PC-3 (cell line): ENCODE measurements around the gene IPMK. TPM values are rescaled to one million over a fixed set of nuclear protein-coding genes. Genes with fewer than 3 reads are reported as not detected.

Experiments used
- ATAC-seq: fragments of 200-7000 bp; cut with Tn5 transposase; 2 replicates; pipeline ENCODE4 v1.9.1; 2020; ENCODE audit warnings: mild to moderate bottlenecking, moderate library complexity
- BruUV-seq: library from RNA; stranded (reverse); fragments of 400-500 nt; replicated peaks from 2 replicates; lab custom pipeline; 2021; lab: Mats Ljungman, UMichigan
- CTCF ChIA-PET: fragments of 300-600 bp; sonication (Branson Sonifier 250); formaldehyde crosslinking; loops from one replicate; lab custom pipeline; 2022; ENCODE audit warnings: antibody characterized with exemption; lab: Charles Lee
- POLR2A ChIA-PET: fragments of 300-600 bp; sonication (Branson Sonifier 250); formaldehyde crosslinking; loops from one replicate; lab custom pipeline; 2022; ENCODE audit warnings: antibody characterized with exemption; ENCODE audit not compliant: unreplicated experiment; lab: Charles Lee
- DNase-seq: peaks from one replicate; pipeline ENCODE4 v3.0.0-alpha.2; 2015
- H2AFZ ChIP-seq: fragments of 300-600 bp; sonication (generic); 2 replicates; pipeline ENCODE4 v1.6.0; 2016; ENCODE audit warnings: antibody characterized with exemption, low read length
- H3F3A ChIP-seq: fragments of 300-600 bp; sonication (generic); one replicate; pipeline ENCODE4 v1.6.0; 2017; ENCODE audit warnings: antibody characterized with exemption, low read length, control low read depth, mild to moderate bottlenecking; ENCODE audit not compliant: unreplicated experiment
- H3K27ac ChIP-seq: fragments of 300-600 bp; sonication (generic); 2 replicates; pipeline ENCODE4 v1.5.1; 2016; ENCODE audit warnings: mild to moderate bottlenecking, low read length
- H3K27me3 ChIP-seq: fragments of 300-600 bp; sonication (generic); 2 replicates; pipeline ENCODE4 v1.6.1; 2016; ENCODE audit warnings: low read length, mixed read lengths
- H3K36me3 ChIP-seq: fragments of 300-600 bp; sonication (generic); 2 replicates; pipeline ENCODE4 v1.6.1; 2016; ENCODE audit warnings: low read depth, mixed run types, low read length, mixed read lengths
- H3K4me1 ChIP-seq: fragments of 300-600 bp; sonication (generic); 2 replicates; pipeline ENCODE4 v1.5.1; 2016; ENCODE audit warnings: low read length; ENCODE audit not compliant: insufficient read depth
- H3K4me2 ChIP-seq: fragments of 300-600 bp; sonication (generic); 2 replicates; pipeline ENCODE4 v1.6.0; 2016; ENCODE audit warnings: low read length
- H3K4me3 ChIP-seq: fragments of 300-600 bp; sonication (generic); 2 replicates; pipeline ENCODE4 v1.5.1; 2016; ENCODE audit warnings: mild to moderate bottlenecking, low read length, mixed read lengths
- H3K79me2 ChIP-seq: fragments of 300-600 bp; sonication (generic); 2 replicates; pipeline ENCODE4 v1.6.1; 2017; ENCODE audit warnings: low read length, mixed read lengths
- H3K9ac ChIP-seq: fragments of 300-600 bp; sonication (generic); 2 replicates; pipeline ENCODE4 v1.6.0; 2016; ENCODE audit warnings: mild to moderate bottlenecking, low read length
- H3K9me2 ChIP-seq: fragments of 300-600 bp; sonication (generic); replicated peaks from 2 replicates; pipeline ENCODE4 v1.6.1; 2016; ENCODE audit warnings: mixed run types, low read length, mixed read lengths
- H3K9me3 ChIP-seq: fragments of 300-600 bp; sonication (generic); 2 replicates; pipeline ENCODE4 v1.6.1; 2016; ENCODE audit warnings: low read length, mixed read lengths
- H4K20me1 ChIP-seq: fragments of 300-600 bp; sonication (generic); 2 replicates; pipeline ENCODE4 v1.6.1; 2016; ENCODE audit warnings: low read length, mixed read lengths
- CTCF ChIP-seq: fragments of 300-600 bp; sonication (generic); conservative IDR thresholded peaks from 2 replicates; pipeline ENCODE4 v1.5.1; 2017; ENCODE audit warnings: antibody characterized with exemption, low read depth, mild to moderate bottlenecking, low read length
- EZH2 ChIP-seq: fragments of 300-600 bp; sonication (generic); IDR thresholded peaks from one replicate; pipeline ENCODE4 v1.6.1; 2017; ENCODE audit warnings: antibody characterized with exemption, mild to moderate bottlenecking, low read length; ENCODE audit not compliant: unreplicated experiment
- EZH2phosphoT487 ChIP-seq: fragments of 300-600 bp; sonication (generic); IDR thresholded peaks from 2 replicates; pipeline ENCODE4 v1.6.1; 2018; ENCODE audit warnings: mild to moderate bottlenecking, antibody characterized with exemption, low read length, borderline replicate concordance
- intact Hi-C: fragments of 100-400 bp; cut with micrococcal nuclease; formaldehyde crosslinking; loops from 2 replicates; pipeline ENCODE4 v1.9.0; 2023
- total RNA-seq: library from RNA; depleted of rRNA; stranded (reverse); fragments of >200 nt; gene quantifications from 2 replicates; pipeline ENCODE4 v1.2.3, GENCODE V29; 2014

IPMK gene
- total RNA-seq, 1 experiment from 2014 or later, result 7.1 TPM

GRCh38 chr10:58179238-58179637 is 88.5 kb downstream of the IPMK start:
- Histone ChIP-seq H3K36me3 (no peaks in the 10 kb centered on the region), H3K4me2 (no peak overlapping the region), H3K27ac (no peak overlapping the region), H4K20me1 (no peaks in the 10 kb centered on the region), H3K4me1 (peaks cover 6% of the 10 kb centered on the region), H3K9me3 (no peaks in the 10 kb centered on the region), H3K27me3 (no peaks in the 10 kb centered on the region), H3K79me2 (no peaks in the 10 kb centered on the region), H2AFZ (no peak overlapping the region), H3K9me2 (no peaks in the 10 kb centered on the region), H3F3A (no peaks in the 10 kb centered on the region), H3K4me3 (no peak overlapping the region), H3K9ac (no peak overlapping the region)
- ATAC-seq, result peak; percentile 48
- ChIA-PET POLR2A (no interaction called here), CTCF (interaction anchor here (1.7 kb wide), 1 partner anchor 112 kb away, joined by 8 read pairs; no protein-coding TSS in a partner anchor)
- TF ChIP-seq EZH2, result no peak
- no peak for TF ChIP-seq EZH2phosphoT487
- no peak for TF ChIP-seq CTCF
- DNase-seq, result peak; percentile 49
- intact Hi-C loops, result loop anchor here (5.0 kb wide), 1 partner anchor 213 kb away; no protein-coding TSS in a partner anchor
- no TSS peak for BruUV-seq

- H3K9ac ChIP-seq, result no peak overlapping the region
- H4K20me1 ChIP-seq, result no peaks in the 10 kb centered on the region
- DNase-seq (peak; percentile 51), ATAC-seq (peak; percentile 56)
- H3K9me3 ChIP-seq, result no peaks in the 10 kb centered on the region
- ChIA-PET POLR2A (no interaction called here), CTCF (interaction anchor here (1.7 kb wide), 1 partner anchor 112 kb away, joined by 8 read pairs; no protein-coding TSS in a partner anchor)
- intact Hi-C loops, result loop anchor here (5.0 kb wide), 1 partner anchor 213 kb away; no protein-coding TSS in a partner anchor
- H2AFZ ChIP-seq, result no peak overlapping the region
- no peaks in the 10 kb centered on the region for H3K79me2 ChIP-seq
- TF ChIP-seq EZH2phosphoT487 (no peak), EZH2 (no peak), CTCF (no peak)
- no TSS peak for BruUV-seq
- no peaks in the 10 kb centered on the region for H3F3A ChIP-seq
- no peaks in the 10 kb centered on the region for H3K36me3 ChIP-seq
- no peak overlapping the region for H3K4me3 ChIP-seq
- no peaks in the 10 kb centered on the region for H3K27me3 ChIP-seq
- H3K9me2 ChIP-seq, result no peaks in the 10 kb centered on the region
- H3K4me1 ChIP-seq, result peaks cover 6% of the 10 kb centered on the region
- H3K4me2 ChIP-seq, result no peak overlapping the region
- H3K27ac ChIP-seq, result no peak overlapping the region
These were observed 88.9 kb downstream of the IPMK start for GRCh38 chr10:58178811-58179210.

GRCh38 chr10:58177362-58177947 is 90.2 kb downstream of the IPMK start:
- TF ChIP-seq CTCF (peak; percentile 94), EZH2 (no peak), EZH2phosphoT487 (no peak)
- Histone ChIP-seq H3K9ac (no peak overlapping the region), H3K27me3 (peaks cover 2% of the 10 kb centered on the region; the same call in 1 of the 2 replicates), H4K20me1 (no peaks in the 10 kb centered on the region), H3K4me1 (peaks cover 6% of the 10 kb centered on the region), H3K4me2 (no peak overlapping the region), H3K4me3 (no peak overlapping the region), H3F3A (no peaks in the 10 kb centered on the region), H3K9me3 (no peaks in the 10 kb centered on the region), H3K36me3 (no peaks in the 10 kb centered on the region), H3K79me2 (no peaks in the 10 kb centered on the region), H3K27ac (no peak overlapping the region), H3K9me2 (no peaks in the 10 kb centered on the region), H2AFZ (no peak overlapping the region)
- peak; percentile 64 for DNase-seq
- ATAC-seq, result peak; percentile 31; the same call in 1 of the 2 replicates
- BruUV-seq, result no TSS peak
- POLR2A ChIA-PET, result interaction anchor here (0.5 to 1.0 kb wide), 2 partner anchors 60 to 92 kb away, joined by 3 to 7 read pairs; partner anchors contain the start of gene CISD1
- CTCF ChIA-PET, result interaction anchor here (0.7 to 1.4 kb wide), 5 partner anchors 25 to 157 kb away, joined by 3 to 20 read pairs (median 3); no protein-coding TSS in a partner anchor
- intact Hi-C loops, result loop anchor here (1.0 to 5.0 kb wide), 3 partner anchors 91 to 215 kb away; no protein-coding TSS in a partner anchor
